GM19452 (cell line): Measurements from ENCODE around the gene IDS.
A peak's percentile ranks its signal among the peaks of the same experiment; 100 is the strongest.
"Not testable (repeated sequence)": the region's sequence is repeated elsewhere in the genome, so short reads cannot be mapped to it uniquely, and the experiment has no call there.

Experiments used
- ATAC-seq: cut with Tn5 transposase; IDR thresholded peaks from one replicate; pipeline ENCODE4 v1.9.1; 2021; ENCODE audit not compliant: unreplicated experiment

IDS gene, protein sequence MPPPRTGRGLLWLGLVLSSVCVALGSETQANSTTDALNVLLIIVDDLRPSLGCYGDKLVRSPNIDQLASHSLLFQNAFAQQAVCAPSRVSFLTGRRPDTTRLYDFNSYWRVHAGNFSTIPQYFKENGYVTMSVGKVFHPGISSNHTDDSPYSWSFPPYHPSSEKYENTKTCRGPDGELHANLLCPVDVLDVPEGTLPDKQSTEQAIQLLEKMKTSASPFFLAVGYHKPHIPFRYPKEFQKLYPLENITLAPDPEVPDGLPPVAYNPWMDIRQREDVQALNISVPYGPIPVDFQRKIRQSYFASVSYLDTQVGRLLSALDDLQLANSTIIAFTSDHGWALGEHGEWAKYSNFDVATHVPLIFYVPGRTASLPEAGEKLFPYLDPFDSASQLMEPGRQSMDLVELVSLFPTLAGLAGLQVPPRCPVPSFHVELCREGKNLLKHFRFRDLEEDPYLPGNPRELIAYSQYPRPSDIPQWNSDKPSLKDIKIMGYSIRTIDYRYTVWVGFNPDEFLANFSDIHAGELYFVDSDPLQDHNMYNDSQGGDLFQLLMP

DNA sequence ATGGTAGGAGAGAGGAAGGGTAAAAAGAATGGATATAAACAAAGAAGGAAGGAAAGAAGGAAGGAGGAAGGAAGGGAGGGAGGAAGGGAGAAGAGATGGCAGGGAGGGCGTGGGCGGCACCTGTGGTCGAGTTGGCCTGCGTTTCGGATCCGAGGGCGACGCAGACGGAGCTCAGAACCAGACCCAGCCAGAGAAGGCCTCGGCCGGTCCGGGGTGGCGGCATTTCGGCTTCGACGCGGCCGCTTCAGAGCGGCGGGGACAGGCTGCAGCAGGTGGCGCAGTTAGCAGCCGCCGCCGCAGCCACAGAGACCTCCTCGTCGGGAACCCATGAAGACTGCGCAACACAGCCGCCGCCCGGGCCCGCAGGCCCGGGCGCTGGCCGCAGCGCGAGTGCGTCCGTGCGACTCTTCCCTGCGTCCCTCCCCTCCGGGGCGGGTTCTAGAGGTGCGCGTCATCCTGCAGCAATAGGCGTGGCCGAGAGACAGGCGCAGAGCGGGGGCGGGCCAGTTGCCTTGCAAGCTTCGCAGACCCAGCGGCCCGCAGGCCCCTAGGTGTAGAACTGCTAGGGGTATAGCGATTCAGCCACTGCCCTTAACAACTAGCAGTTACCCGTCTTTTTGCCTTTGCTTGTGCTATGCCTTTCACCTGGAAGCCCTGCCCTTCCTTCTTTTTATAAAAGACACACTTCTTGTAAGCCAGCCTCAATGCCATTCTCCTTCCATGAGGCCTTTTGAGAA, at the start of gene IDS:
TSS of gene IDS (minus strand) at position 392 of the 737 bp plus-strand sequence. CDS start at position 223, 169 bp downstream.
- peak; percentile 76 for ATAC-seq

DNA sequence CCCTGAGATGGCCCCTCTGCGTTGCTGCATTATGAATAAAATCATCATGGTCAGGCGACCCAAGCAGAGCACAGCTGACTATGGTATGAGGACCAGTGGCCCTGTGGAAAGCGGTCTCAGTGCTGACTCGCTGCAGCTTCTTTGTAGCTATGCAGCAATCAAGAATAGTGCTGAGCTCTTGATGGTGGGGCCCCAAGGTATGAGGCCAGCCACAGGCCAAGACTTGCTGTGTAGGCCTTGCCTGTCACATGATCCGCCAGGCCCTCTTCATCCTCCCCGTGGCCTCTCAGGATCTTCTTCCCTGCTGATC, 46.8 kb upstream of the IDS start:
- ATAC-seq = not testable (repeated sequence)

DNA sequence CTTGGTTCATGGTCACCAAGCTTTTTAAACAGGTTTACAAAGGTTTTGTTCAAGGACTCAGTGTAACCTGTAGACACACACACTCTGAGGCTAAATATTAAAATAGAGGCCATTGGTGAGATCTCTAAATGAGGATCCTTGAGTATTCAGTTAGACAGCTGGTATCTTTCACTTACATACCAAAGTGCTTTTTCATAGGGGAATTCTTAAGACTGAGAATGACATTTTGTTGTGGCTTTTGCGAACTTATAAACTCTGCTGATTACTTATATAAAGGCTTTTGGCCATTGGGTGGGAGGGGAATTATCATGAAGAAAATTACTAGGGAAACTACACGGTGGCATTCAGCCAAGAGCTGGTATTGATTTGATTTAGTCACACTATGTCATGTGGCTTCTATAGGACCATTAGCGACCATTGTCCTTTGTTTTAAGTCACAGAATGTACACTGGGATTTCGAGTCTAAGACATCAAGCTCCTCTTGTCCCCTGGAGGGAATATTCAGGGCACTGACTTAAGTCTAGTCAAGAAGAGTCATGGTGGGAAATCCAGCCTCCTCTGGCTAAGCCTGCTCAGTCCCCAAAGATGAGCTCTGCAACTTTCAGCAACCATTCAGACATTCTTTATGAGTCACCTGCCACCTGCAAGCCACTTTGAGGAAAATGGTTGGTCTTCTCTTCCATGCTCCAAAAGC, 46.3 kb upstream of the IDS start:
- ATAC-seq = not testable (repeated sequence)

DNA sequence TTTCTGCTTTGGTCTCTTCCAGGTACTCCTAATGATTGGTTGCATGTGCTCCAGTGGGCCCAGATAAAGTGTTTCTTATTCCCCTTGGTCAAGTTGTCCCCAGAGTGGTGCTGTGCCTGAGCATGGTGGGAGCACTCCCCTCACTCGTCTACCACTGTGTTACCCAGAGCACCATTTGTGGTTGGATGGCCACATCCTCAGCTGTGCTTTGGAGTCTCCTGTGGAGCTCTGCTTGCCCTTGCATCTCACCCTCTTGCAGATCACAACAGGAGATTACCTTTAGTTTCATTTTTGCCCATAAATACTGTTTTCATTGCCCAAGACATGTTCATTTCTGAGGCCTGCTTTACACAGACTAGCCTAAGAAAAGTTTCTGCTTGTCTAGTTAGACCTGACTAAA, 45.3 kb upstream of the IDS start:
- ATAC-seq = not testable (repeated sequence)

- ATAC-seq = not testable (repeated sequence)
Measured at GRCh38 chrX:149549701-149550100, 44.6 kb upstream of the IDS start, which contains the start of gene HSFX3. Gene HSFX3 (minus strand): TSS chrX:149549924. CDS start chrX:149549852, 72 bp downstream.

DNA sequence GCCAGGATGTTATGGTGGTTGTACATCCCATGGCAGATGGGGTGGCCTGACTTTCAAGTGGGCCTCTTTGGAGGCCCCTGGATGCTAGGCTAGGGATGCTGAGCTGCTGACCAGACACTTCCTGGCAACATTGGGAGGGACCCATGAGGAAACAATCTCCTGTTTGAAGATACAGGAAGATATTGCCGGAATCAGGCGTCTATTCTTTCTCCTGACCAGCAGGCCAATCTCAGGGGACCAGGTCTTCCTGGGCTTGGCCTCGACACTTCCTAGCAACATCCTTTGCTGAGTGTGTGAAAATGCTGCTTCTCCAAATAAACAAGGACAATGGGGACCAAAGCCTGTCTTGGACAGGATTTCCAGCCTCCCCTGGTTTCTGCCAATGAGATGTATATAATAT, 42.7 kb upstream of the IDS start:
- ATAC-seq = not testable (repeated sequence)

- not testable (repeated sequence) for ATAC-seq
Measured at GRCh38 chrX:149546962-149547361, 41.9 kb upstream of the IDS start.

DNA sequence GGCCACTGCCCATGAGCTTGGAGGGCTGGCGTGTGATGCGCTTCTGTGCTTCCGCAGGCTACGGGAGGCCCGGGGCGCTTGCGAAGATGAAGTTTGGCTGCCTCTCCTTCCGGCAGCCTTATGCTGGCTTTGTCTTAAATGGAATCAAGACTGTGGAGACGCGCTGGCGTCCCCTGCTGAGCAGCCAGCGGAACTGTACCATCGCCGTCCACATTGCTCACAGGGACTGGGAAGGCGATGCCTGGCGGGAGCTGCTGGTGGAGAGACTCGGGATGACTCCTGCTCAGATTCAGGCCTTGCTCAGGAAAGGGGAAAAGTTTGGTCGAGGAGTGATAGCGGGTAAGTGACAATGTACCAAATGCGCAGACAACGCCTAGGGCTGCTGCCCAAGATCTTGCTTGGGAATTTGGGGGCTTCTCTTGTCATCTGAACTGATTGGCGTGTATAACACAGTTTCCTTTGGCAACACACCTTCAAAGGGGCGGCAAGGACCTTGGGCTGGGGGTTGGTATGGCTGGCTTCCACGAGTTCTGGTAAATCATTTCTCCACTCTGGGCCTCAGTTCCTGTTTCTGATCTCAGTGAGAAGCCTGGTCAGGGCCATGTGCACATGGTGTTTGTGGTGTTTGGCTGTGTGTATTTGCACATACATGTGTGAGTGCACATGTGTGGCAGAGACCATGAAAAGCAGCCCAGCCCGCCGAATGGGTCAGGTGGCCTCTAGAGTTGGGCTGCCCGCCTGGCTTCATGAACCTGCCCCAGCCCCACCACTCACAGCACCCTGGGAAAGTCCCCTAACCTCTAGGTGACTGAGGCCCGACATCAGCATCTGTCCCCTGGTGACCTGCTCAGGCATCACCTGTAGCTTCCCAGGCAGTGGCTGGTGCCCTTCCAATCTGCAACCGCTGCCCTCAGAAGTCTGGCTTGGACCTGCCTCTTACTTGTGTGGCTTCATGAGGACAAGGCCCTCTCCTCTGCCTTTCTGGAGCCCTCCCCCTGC, 40.7 kb upstream of the IDS start:
- peak; percentile 68 for ATAC-seq

DNA sequence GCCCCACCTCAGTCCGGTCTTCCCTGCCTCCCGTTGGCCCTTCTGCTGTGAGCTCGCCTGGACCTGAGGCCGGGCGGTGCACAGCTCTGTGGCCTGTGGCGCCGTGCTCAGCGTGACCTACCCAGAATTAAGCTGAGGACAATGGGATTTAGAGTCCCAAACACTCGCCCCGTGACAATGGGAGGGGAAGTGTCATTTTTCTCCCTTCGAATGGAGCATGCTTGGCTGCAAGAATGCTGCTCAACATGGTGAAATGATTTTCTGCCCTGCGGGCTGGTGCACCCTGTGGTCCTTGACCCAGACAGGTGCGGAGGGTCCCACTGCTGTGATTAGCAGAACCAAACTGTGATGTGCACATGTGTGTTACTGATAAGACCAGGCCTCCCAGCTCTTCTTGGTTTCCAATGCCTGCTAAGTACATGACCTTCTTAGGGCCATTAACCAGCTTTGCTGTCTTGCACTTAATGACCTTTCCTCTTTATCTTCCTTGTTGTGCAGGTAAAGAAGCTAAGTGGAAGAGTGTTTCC, 36.5 kb upstream of the IDS start:
- ATAC-seq = no peak

DNA sequence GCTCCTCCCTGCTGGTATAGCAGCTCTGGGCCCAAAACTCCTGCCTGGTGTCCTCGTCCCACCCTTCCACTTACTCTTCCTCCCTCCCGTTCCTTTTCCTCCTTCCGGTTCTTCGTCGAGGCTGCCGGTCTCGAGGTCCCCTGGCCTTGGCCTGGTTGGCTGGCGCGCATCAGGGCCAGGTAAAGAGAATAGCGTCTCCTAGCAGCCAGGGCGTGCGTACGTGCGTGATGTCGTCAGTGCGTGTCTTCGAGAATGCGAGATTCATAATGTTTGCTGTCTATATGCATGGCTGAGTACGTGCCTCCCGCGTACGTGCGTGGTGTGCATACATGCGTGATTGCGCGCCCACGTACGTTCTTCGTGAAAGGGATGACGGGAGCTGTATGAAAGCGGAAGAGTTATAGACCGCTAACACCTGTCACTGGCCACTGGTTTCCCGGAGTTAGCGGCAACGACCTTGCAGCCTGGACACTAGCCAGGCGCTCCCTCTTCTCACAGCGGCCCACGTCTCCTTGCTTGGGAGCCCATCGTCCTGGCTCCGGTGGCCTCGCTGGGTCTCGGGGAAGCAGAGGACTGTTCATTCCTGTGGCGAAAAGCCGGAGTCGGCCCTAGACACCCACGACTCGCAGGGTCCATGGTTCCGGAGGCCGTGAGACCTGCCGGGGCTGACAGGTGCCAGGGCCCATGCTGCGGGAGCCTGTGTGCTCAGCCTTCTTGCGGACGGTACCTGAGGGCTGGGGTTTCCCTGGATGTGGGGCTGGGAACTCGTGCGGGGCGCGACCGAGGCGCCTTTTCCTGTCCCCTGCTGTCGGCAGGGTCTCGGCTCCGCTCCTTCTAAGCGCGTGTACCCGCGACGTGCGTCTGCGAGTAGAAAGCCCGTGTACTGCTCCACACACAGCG, 35.8 kb upstream of the IDS start, which contains the start of gene EOLA1:
TSS of gene EOLA1 (plus strand) at position 392 of the 900 bp plus-strand sequence. CDS start 4,619 bp downstream, outside the sequence.
- peak; percentile 83 for ATAC-seq

DNA sequence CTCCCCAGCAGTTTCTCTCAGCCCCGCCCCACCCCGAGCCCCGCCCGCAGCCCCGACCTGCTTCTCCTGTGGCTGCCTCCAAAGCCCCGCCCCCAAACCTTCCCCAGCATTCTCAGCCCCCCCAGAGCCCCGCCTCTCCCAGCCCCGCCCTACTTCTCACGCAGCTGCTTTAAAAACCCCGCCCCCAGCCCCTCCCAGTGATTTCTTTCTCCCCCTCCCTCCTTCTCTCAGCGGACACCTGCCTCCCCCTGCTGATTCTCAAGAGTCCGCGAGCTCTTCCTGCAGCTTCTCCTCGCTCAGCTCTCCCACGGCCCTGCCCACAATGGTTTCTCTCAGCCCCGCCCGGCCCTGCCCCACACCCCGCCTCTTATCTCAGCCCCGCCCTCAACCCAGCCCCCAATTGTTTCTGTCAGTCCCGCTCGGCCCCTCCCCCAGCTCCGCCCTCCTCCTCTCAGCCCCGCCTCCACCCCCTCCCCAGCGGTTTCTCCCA, 35.1 kb upstream of the IDS start:
- ATAC-seq = peak; percentile 10

- ATAC-seq = peak; percentile 41
Measured at GRCh38 chrX:149539283-149540130, 34.4 kb upstream of the IDS start.

- not testable (repeated sequence) for ATAC-seq
Measured at GRCh38 chrX:149537474-149537873, 32.4 kb upstream of the IDS start.

DNA sequence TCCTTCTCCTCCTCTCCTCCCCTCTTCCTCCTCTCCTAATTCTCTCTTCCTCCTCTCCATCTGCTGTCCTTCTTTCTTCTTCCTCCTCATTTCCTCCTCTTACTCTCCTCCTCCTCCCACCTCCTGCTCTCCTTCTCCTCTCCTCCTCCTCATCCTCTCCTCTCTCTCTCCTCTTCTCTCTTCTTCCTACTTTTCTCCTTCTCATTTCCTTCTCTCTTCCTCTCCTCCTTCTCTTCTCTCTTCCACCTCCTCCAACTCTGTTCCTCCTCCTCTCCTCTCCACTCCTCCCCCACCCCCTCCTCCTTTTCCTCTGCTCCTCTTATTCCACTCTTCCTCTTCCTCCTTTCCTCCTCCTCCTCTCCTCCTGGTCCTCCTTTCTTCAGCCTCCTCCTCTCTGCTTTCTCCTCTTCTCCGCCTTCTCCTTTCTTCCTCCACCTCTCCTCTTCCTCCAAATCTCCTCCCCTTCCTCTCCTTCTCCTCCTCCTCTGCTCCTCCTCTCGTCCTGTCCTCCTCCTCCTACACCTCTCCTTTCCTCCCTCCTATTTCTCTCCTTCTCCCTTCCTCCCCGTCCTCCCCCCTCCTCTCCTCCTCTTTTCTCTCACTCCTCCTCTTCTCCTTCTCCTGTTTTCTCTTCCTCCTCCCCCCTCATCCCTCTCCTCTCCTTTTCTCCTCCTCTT, 30.0 kb upstream of the IDS start:
- ATAC-seq = not testable (repeated sequence)

DNA sequence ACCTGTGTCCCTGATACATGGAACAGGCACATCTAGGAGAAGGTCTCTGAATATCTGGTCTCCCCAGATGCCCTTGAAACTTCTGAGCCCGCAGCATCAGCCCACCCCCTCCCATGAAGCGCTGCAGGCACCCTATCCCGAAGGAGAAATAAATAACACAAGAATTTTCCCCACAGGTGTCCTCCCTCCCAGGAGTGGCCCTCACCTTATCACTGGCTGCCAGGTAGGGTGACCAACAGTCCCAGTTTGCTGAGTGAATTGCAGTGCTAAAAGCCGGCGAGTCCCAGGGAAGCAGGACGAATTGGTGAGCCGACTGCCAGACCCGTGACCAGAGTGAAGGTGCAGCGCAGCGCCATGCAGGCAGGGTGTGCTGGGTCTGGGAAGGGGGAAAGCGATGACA, 28.9 kb upstream of the IDS start:
- ATAC-seq = not testable (repeated sequence)

GRCh38 chrX:149532868-149533267, 27.8 kb upstream of the IDS start:
- ATAC-seq = not testable (repeated sequence)

- no peak for ATAC-seq
Measured at GRCh38 chrX:149531599-149531998, 26.5 kb upstream of the IDS start.
